B cell (primary cell): ENCODE measurements around the gene ANKRD66.

Experiments
- EZH2 ChIP-seq: IDR thresholded peaks from 2 replicates; pipeline ENCODE4 v1.6.1; 2012; ENCODE audit warnings: borderline replicate concordance, low read depth, mild to moderate bottlenecking, moderate library complexity, low read length; ENCODE audit not compliant: insufficient read depth, poor library complexity, severe bottlenecking
- TF ChIP-seq, protein P1 (sequence below): fragments of 200-600 bp; IDR thresholded peaks from one replicate; pipeline ENCODE4 v1.8.0; 2022; ENCODE audit warnings: antibody characterized with exemption, mild to moderate bottlenecking

DNA sequence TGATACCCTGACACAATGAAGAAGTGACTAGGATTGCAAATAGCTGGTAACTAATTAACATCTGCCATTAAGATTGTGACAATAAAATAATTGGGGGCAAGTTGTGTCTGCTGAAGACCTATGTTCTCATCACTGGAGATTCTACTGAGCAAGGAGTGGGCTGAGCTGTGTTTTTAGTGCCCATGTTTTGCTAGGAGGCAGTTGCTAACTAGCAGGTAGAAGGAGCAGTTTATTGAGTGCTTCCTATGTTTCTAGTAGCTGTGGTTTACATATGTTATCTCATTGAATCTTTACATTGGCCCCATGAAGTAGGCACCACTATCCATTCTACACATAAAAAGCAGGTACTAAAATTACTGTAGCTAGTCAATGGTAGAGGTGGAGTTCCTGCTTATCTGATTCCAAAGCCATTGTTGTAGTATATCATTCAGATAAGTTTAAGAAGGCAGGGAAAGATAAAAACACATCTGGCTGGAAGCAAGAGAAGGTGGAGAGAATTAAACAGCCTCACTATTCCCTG, 43.7 kb downstream of the ANKRD66 start:
- TF ChIP-seq, protein P1, sequence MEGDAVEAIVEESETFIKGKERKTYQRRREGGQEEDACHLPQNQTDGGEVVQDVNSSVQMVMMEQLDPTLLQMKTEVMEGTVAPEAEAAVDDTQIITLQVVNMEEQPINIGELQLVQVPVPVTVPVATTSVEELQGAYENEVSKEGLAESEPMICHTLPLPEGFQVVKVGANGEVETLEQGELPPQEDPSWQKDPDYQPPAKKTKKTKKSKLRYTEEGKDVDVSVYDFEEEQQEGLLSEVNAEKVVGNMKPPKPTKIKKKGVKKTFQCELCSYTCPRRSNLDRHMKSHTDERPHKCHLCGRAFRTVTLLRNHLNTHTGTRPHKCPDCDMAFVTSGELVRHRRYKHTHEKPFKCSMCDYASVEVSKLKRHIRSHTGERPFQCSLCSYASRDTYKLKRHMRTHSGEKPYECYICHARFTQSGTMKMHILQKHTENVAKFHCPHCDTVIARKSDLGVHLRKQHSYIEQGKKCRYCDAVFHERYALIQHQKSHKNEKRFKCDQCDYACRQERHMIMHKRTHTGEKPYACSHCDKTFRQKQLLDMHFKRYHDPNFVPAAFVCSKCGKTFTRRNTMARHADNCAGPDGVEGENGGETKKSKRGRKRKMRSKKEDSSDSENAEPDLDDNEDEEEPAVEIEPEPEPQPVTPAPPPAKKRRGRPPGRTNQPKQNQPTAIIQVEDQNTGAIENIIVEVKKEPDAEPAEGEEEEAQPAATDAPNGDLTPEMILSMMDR, result no peak
- no peak for TF ChIP-seq EZH2
